ENCODE measurements around the gene P3H1.
A peak's percentile ranks its signal among the peaks of the same experiment; 100 is the strongest.

P3H1 gene

DNA sequence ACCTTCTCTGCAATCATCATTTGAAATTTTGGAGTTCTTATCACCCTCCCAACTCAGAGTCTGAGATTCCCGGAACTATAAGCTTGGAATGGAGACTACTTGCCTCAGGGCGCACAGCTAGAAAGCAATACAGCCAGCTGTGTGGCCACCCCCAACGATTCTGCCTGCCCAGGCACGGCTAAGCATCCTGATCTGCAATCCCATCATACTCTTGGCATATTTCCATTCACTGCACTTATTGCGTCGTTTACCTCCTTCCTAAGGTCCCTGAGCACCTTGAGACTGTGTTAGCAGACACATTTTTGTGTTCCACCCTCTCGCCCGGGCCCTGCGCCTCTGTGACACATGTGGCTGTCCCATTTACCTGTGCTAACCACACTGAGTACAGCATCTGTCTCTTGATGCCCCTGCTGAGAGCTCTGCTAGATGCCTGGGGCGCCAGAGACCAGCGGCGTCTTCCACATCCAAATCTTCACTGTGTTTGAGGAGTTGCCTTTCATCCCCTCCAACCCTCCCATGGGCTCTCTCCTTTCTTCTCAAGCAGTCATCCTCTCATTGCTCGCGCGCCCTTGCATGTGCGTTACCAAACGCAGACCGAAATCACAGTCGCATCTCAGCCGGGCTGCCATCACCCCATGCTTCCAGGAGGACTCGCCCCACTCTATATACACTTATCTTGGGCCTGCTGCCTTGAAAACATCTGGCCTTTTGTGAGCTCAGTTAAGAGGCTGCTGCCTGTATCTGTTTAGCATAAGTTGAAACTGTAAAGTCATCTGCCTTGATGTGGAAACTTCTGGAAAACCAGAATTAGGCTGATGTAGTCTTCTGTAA lies 23.3 kb downstream of the P3H1 start:
- DNase-seq = no peak

- DNase-seq = no peak
These were observed 24.1 kb downstream of the P3H1 start for GRCh38 chr1:42742617-42743316.

DNA sequence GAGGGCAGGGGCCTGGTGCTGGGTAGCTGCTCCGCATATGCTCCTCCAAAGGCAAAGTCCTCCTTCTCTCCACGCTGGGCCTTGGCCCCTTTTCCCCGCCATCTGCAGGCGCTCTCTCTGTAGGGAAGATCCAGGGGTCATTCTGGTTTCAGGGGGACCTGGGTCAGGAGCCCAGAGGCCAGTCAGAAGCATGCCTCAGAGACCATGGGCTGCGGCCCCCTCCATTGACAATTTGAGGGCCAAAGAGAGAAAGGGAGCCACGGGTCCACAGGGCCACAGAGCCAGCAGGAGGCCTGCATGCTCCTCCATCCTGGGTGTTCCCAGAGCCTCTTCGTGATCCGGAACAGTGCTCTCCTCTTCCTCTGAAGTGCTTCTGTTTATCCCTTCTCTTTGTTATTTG lies 24.7 kb downstream of the P3H1 start:
- no peak for DNase-seq

DNA sequence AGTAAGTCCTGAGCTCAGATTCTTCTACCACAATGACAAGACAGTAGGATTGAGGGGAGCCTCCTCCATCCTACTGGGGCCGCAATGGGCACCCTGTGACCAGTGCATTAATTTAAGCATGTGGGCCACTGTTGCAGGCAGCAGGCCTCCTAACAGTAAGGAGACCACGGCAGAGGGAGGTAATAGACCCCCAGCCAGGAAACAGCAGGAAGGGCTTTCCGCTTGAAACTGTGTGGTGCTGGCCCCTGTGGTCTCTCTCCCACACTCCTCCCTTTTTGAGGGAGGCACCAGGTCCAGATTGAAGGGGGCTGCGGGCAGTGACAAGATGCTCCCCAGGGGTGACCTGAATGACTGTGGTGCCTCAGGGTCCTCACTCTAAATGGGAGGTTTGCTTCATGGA lies 25.1 kb downstream of the P3H1 start:
- DNase-seq = no peak

DNA sequence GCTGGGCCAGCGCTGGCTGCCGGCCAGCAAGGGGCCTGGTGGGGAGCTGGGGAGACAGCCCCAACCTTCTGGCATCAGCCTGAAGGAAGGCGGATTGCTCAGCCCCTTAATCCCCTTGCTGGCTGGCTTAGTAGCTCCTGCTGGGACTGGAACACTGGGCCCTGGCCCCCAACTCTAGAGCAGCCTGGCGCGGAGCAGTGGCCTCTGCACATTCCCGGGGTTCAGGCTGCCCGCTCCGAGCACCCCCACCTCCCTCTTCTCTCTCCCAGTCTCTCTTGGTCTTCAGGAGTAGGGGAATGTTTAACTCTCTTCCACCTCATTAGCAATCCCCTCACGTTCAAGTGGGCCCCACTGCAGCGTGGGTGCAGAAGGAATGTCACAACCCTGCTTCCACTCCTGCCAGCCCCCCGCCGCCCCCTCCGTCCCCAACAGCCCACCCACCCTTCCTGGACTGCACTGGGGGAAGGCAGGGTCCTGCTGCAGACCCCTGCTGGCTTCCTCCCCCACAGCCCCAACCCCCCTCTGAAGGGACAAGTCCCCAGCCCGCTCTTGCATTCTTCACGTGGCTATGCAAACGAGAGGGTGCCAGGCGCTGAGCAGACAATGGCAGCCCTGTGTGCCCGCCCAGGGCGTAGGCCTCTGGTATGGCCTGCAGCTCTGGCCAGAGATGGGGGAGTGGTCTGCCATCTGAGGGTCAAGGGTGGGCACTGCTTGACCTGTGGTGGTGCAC lies 25.8 kb downstream of the P3H1 start:
- no peak for DNase-seq

DNA sequence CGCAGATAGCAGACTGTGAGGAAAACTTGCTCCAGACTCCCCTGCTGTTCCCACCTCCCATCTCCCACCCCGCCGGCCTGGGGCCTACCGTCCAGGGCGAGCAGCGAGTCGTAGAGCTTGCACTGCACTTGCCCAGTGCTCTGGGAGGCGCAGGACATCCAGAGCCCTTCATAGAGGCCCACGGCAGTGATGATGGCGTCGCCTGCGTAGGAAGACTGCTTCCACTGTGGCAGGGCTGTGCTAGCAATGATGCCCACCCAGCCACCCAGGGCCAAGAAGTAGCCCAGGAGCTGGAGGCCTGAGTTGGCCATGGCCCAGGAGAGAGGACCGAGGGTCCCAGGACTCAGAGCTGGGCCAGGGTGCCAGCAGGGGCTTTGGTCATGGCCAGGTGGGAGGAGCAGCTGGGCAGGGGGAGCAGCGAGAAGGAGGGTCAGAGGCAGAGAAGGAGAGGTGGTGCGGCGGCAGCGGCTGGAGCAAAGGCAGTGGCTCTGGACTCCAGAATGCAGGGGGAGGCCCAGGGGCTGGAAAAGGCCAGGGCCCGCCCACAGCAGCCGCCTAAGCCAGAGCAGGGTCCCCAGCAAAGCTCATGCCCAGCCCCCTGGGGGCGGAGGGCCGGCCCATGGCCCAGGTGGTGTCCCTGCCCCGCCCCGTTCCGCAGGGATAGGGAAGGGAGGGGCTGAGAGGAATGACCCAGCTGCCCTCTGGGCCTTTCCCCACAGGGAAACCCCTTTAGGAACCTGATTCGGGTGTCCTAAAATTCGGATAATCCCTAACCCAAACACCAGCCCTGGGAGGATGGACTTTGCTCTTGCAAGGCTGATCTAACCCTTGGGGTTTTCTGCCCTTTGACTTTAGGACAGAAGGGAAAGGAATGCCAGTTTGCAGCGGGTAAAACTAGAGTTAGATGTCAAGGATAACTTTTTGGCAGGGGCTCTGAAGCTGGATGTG lies 26.8 kb downstream of the P3H1 start, which contains the start of gene CLDN19:
TSS of gene CLDN19 (minus strand) at position 484 of the 948 bp plus-strand sequence. CDS start at position 311, 173 bp downstream.
- DNase-seq = no peak

- DNase-seq = no peak
These were observed 28.1 kb downstream of the P3H1 start for GRCh38 chr1:42738678-42739226.

DNA sequence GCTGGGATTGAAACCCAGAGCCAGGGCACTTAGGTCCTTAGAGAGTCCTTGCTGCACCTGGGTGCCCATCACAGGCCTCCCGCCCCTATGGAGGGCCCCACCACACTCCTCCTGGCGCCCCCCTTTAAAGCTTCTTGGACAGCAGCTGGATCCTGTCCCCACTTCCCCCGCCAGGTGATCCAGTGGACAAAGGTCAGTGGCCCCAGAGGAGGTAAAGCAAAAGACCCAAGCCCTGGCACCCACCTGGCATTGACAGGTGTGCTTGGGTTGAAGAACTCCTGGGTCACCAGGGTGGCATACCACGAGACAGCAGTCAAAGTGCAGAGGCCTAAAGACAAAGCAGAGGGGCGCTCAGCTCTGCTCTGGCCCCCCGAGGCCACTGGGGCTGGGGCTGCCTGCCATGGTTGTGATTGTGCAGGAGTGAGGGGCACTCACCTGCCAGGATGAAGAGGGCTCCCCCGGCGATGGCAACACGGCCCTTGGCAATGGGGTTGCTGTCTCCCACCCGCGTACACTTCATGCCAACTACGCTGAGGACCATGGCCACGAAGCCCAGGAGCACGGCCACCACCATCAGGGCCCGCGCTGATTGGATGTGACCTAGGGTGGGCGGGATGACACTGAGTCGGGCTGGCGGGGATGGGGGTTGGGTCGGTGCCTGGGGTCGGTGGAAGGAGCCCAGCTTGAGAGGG lies 28.7 kb downstream of the P3H1 start:
- no peak for DNase-seq

- DNase-seq = peak in 1 of 2 experiments; percentile 8
These were observed 29.6 kb downstream of the P3H1 start for GRCh38 chr1:42737257-42737656.

DNA sequence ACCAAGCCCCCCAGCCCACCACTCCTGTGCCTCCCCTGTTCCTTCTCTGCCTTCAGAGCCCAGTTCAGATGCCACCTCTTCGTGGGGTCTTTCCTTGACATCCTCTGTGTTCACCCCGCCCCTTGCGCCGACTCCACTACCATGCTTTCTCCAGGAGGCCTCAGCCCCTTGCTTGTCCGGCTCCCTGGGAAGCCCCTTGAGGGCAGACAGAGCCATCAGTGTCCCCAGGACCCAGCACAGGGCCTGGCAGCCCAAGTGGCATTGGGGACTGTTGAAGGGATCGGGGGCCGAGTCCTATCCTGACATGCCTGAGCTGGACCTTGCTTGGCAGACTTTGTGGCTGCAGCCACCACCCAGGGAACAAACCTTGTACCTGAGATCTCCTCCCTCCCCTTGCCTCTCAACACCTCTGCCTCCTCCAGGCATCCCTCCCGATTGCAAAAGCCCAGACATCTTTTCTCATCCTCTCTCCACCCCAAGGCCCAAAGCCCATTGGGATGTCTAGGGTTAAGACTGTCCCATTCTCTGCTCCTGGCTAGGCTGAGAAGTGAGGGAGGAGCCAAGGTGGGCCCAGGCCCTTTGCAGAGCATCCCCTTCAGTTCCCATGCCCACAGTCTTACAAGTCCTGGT lies 30.1 kb downstream of the P3H1 start:
- no peak for DNase-seq

DNA sequence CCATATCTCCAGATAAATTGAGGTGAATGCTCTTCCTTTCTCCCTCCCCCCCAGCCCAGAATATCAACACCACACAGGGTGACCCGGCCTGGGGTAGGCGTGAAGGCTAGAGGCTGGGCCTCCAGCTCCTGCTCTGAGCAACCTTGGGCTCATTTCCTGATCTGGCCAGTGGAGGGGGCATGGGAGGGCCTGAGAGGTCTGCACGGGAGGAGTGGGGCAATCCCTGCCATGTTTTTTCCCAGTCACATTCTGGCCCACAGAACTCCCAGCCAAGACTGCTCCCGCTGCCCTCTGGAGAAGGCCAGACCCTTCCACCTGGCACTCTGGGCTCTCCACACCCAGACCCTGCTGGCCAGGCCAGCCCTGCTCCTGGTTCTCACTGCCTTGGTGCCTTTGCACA lies 30.7 kb downstream of the P3H1 start:
- DNase-seq = no peak

- DNase-seq = no peak
These were observed 31.2 kb downstream of the P3H1 start for GRCh38 chr1:42735477-42736105.

- no peak for DNase-seq
These were observed 31.8 kb downstream of the P3H1 start for GRCh38 chr1:42735056-42735455.

DNA sequence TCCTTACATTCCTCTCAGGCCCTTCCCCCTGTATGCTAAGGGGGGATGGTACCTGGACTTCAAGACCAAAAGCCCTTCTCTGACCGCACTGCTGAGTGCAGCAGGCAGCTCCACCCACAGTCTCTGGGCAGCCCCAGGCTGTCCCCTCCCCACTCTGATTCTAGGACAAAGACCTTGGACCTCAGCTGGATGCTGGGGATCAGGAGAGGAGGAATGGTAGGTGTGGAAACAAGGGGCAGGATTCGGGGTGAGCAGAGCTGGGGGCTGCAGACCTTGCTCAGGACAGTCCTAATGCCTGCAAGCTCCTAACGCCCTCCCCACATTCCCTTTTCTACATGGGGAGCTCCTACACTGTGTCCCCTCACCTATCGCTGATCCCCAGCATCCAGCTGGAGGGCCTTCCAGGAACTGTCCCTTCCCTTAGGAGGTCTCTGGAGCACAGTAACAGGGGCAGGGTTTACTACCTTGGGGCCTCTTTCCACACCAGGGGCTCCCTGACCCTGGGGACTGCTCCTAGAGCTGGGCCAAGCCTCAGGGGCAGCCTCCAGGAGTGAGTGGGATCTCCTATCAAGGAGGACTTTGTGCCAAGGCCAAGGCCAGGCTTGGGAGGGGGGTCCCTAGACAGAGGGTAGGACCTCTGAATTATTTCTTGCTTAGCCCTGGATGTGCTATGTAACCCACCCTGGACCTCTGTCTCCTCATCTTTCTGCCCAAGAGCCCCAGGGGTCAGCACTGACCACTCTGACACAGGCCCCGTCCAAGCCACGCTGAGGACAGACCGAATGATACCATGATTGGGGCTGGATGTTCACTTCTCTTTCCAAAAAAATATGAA lies 32.4 kb downstream of the P3H1 start:
- no peak for DNase-seq

- DNase-seq = no peak
These were observed 33.2 kb downstream of the P3H1 start for GRCh38 chr1:42733415-42734200.

- DNase-seq = no peak
These were observed 34.6 kb downstream of the P3H1 start for GRCh38 chr1:42732126-42732680.

- DNase-seq = no peak
These were observed 35.2 kb downstream of the P3H1 start for GRCh38 chr1:42731585-42731984.

DNA sequence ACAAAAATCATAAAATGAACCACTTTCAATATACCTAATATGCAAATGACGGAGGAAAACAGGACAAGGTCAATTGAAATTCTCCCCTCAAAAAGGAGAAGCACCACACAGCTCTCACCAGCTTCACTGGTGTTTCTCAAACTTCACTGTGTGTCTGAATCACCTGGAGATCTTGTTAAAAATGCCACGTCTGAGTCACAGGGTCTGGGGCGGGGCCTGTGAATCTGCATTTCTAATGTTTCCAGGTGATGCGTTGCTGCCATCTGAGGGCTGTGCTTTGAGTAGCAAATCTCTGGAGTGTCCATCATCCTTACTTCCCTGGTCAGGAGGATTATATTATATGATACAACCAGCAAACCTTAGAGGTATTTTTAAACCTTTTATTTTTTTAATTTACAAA lies 35.8 kb downstream of the P3H1 start:
- peak in 1 of 2 experiments; percentile 8 for DNase-seq
